ENCODE measurements around the gene VAV2. TPM values are rescaled to one million over a fixed set of nuclear protein-coding genes. Genes with fewer than 3 reads are reported as not detected.

VAV2 gene
- total and polyA plus RNA-seq, 9 of the 15 experiments (the other 6 are each of a cell fraction or from before 2014, with no cell fraction given): 0.01 to 2.7 (median 1.0) TPM; not detected in 1

- Histone ChIP-seq H3K9me3 (replicated peaks; ENCODE audit: control insufficient read depth, insufficient read depth, low read depth, low read length) (no peaks in the 10 kb centered on the region), H2AFZ (ENCODE audit: low read depth, low read length) (no peak overlapping the region), H3K79me2 (ENCODE audit: control insufficient read depth, insufficient read depth, low read length) (no peaks in the 10 kb centered on the region), H3K27ac (ENCODE audit: extremely low read depth, low read depth, low read length) (no peak overlapping the region), H3K36me3 (ENCODE audit: control insufficient read depth, insufficient read depth, low read length) (no peaks in the 10 kb centered on the region), H3K27me3 (ENCODE audit: control insufficient read depth in 2 of 2, insufficient read depth in 2 of 2, low read length in 2 of 2) (peaks cover 0 to 38% of the 10 kb centered on the region in 2 experiments; a peak in 2 of 5 replicates), H3K9me1 (ENCODE audit: control insufficient read depth, insufficient read depth, low read length) (no peaks in the 10 kb centered on the region), H3K4me3 (no peak overlapping the region), H4K20me1 (replicated peaks; ENCODE audit: control insufficient read depth, insufficient read depth, low read length) (peaks cover 20% of the 10 kb centered on the region), H3K4me2 (ENCODE audit: insufficient read depth, low read length) (no peak overlapping the region), H3K4me1 (replicated peaks in 1 of 2; ENCODE audit: control insufficient read depth in 2 of 2, insufficient read depth in 2 of 2, low read length in 2 of 2) (peaks cover 0 to 17% of the 10 kb centered on the region in 2 experiments; a peak in 1 of 5 replicates), H3K9ac (ENCODE audit: insufficient read depth in 1 of 2, low read depth in 2 of 2, low read length in 2 of 2) (no peak overlapping the region)
- in situ Hi-C loops (cut with MboI) (no loop called here), intact Hi-C loops (cut with micrococcal nuclease) (no loop called here)
- ChIA-PET POLR2A (interaction anchor here (0.6 to 0.8 kb wide), 3 partner anchors 11 to 1773 kb away, joined by 3 read pairs; no protein-coding TSS in a partner anchor), CTCF (ENCODE audit: low intra/inter-chr PET ratio) (no interaction called here)
- TF ChIP-seq MEF2D (tag; conservative IDR thresholded peaks at IDR 0.05; ENCODE audit: low read depth) (no peak), E2F4 (CRISPR knock-in tag; IDR thresholded peaks at IDR 0.05; ENCODE audit: low read depth) (no peak), SREBF1 (IDR thresholded peaks at IDR 0.05; ENCODE audit: borderline replicate concordance, low read depth, low read length) (no peak), ASH1L (IDR thresholded peaks at IDR 0.05; ENCODE audit: borderline replicate concordance, low read depth, partially characterized antibody) (no peak), ZNF407 (IDR thresholded peaks at IDR 0.05; ENCODE audit: low read depth) (no peak), SOX6 (IDR thresholded peaks at IDR 0.05) (no peak), MBD2 (IDR thresholded peaks at IDR 0.05; ENCODE audit: borderline replicate concordance, low read depth) (no peak), HLTF (IDR thresholded peaks at IDR 0.05) (no peak), BRD4 (IDR thresholded peaks at IDR 0.05) (no peak), ZNF217 (CRISPR knock-in tag; IDR thresholded peaks at IDR 0.05) (no peak)
- FAIRE-seq: no peak
- DNase-seq (ENCODE audit: extremely low read depth in 1 of 4, low spot score in 3 of 4): no peak
- no peak for ATAC-seq
- WGBS (ENCODE audit: insufficient coverage, low coverage, missing lambda C conversion rate): 20% methylated on average over 12 of the region's 14 CpGs
- no TSS peak for BruUV-seq (replicated peaks)
Measured at GRCh38 chr9:133938753-133939152, 53.4 kb downstream of the VAV2 start.

Data from K562 (cell line).